Adrenal gland (tissue), 12 donors: ENCODE measurements around the gene SECISBP2L. TPM values are rescaled to one million over a fixed set of nuclear protein-coding genes. Genes with fewer than 3 reads are reported as not detected.

Source experiments
- DNase-seq, 7 donors: peaks; one replicate each; pipeline ENCODE4 v3.0.0-alpha.2; 2019 to 2020
- H3K27ac ChIP-seq, 5 donors: fragments of 200-600 bp; sonication (generic) in 4 of 5; 1 replicate in 3 of 5; 2 replicates in 2 of 5; pipeline versions ENCODE4 v1.5.1 to v1.8.0; 2016 to 2020; ENCODE audit warnings: mild to moderate bottlenecking in 1 of 5
- H3K27me3 ChIP-seq: fragments of 200-600 bp; 2 replicates; pipeline ENCODE4 v1.8.0; 2021
- H3K36me3 ChIP-seq, 2 donors: fragments of 200-600 bp; replicated peaks in 1 of 2; 1 replicate in 1 of 2; 2 replicates in 1 of 2; pipeline versions ENCODE4 v1.5.1 to v1.8.0; 2018 to 2022
- H3K4me1 ChIP-seq, 2 donors: fragments of 200-600 bp; replicated peaks in 1 of 2; 1 replicate in 1 of 2; 2 replicates in 1 of 2; pipeline versions ENCODE4 v1.5.1 to v1.8.0; 2018 to 2021
- H3K4me3 ChIP-seq, 4 donors: fragments of 200-600 bp; sonication (generic) in 3 of 4; one replicate each; pipeline ENCODE4 v1.5.1; 2016 to 2018
- H3K9me3 ChIP-seq, 3 donors: fragments of 200-600 bp; sonication (generic) in 1 of 3; replicated peaks in 1 of 3; 1 replicate in 2 of 3; 2 replicates in 1 of 3; pipeline versions ENCODE4 v1.5.1 to v1.8.0; 2016 to 2021
- POLR2A ChIP-seq, 2 donors: fragments of 450-650 bp; IDR thresholded peaks; one replicate each; pipeline ENCODE4 v1.6.1; 2017; ENCODE audit warnings: antibody characterized with exemption in 2 of 2, mild to moderate bottlenecking in 2 of 2, moderate library complexity in 1 of 2
- WGBS, 4 donors: extraction: QIAGEN DNeasy Blood & Tissue Kit in 2 of 4; methylation state at CpG; one replicate each; pipeline versions ENCODE4 v1.1.5 to v1.1.7; 2013 to 2017; 5-methylcytosine and 5-hydroxymethylcytosine counted together
- intact Hi-C, 2 donors: fragments of 100-400 bp; cut with DNase I; formaldehyde crosslinking; loops; one replicate each; pipeline versions ENCODE4 v1.14.1 to v1.15.0; 2022 to 2023
- polyA plus RNA-seq, 3 donors: library from polyadenylated mRNA; stranded (reverse); fragments of 200-250 nt in 2 of 3; fragments of 350-450 nt in 1 of 3; fragmentation: Illumina TruSeq in 1 of 3; extraction: RNeasy Lipid Tissue Mini Kit (QIAGEN cat#74804) in 1 of 3; gene quantifications; one replicate each; pipeline ENCODE4 v1.2.3, GENCODE V29; 2013 to 2014
- total RNA-seq, 9 donors: library from RNA; depleted of rRNA in 4 of 9; stranded (reverse); fragments of >200 nt in 4 of 9; fragments of 120-200 nt in 1 of 9; fragmentation: NEBNext Ultra II Directional in 1 of 9; extraction: Animal tissue kit (Norgen Biotek cat#: 25700) in 1 of 9; gene quantifications; one replicate each; pipeline versions ENCODE4 v1.1.0 to v1.2.4, GENCODE V29; 2013 to 2023
- TF ChIP-seq, protein P1 (sequence below), 6 experiments: fragments of 450-650 bp in 4 of 6; fragments of 200-600 bp in 2 of 6; sonication (generic) in 1 of 6; IDR thresholded peaks; 1 replicate in 5 of 6; 2 replicates in 1 of 6; pipeline versions ENCODE4 v1.5.1 to v1.8.0; 2016 to 2021; ENCODE audit warnings: antibody characterized with exemption in 6 of 6, mild to moderate bottlenecking in 2 of 6, moderate library complexity in 1 of 6
- donor health status: healthy with polysubstance abuse.
- donor health status: Bipolar disorder and iron deficiency.
- donor health status: DM: yes; HTN: yes; CAD: no.
- donor health status: DM: no; HTN: no; CAD: no.
- donor health status: DM: no; HTN: no; CAD: no.
- donor health status: DM: yes; HTN: yes; CAD: no.

SECISBP2L gene
- total and polyA plus RNA-seq, 12 donors: 9.1 to 117 (median 44.2) TPM

DNA sequence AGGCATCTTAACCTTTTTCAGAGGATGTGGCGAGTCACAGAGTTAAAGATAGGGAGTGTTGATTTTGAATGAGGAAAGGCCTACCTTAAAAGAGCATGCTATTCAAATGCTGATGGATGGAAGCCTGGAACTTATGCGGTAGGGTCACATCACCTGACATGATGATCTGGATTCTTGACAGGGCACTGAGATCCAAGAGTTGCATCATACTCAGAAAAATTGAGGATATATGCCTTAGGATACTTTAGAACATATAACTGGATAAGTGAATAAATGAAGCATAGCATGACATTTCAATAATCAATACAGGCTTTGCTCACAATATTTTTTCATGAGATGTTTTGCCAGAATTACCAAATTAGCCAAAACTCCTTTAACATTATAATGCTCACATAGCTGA is 20.1 kb upstream of the SECISBP2L start:
- H3K9me3 ChIP-seq: no peaks in the 10 kb centered on the region
- TF ChIP-seq, protein P1, sequence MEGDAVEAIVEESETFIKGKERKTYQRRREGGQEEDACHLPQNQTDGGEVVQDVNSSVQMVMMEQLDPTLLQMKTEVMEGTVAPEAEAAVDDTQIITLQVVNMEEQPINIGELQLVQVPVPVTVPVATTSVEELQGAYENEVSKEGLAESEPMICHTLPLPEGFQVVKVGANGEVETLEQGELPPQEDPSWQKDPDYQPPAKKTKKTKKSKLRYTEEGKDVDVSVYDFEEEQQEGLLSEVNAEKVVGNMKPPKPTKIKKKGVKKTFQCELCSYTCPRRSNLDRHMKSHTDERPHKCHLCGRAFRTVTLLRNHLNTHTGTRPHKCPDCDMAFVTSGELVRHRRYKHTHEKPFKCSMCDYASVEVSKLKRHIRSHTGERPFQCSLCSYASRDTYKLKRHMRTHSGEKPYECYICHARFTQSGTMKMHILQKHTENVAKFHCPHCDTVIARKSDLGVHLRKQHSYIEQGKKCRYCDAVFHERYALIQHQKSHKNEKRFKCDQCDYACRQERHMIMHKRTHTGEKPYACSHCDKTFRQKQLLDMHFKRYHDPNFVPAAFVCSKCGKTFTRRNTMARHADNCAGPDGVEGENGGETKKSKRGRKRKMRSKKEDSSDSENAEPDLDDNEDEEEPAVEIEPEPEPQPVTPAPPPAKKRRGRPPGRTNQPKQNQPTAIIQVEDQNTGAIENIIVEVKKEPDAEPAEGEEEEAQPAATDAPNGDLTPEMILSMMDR (IDR thresholded peaks at IDR 0.05): no peak
- TF ChIP-seq POLR2A (IDR thresholded peaks at IDR 0.05): no peak
- H3K4me1 ChIP-seq: peaks cover 4 to 9% of the 10 kb centered on the region in 2 donors
- no peak for DNase-seq
- H3K27me3 ChIP-seq: no peaks in the 10 kb centered on the region
- H3K36me3 ChIP-seq: no peaks in the 10 kb centered on the region
- no peak overlapping the region for H3K27ac ChIP-seq
- intact Hi-C loops: no loop called here
- H3K4me3 ChIP-seq: no peak overlapping the region
- 65 to 80% (median 73%) methylated on average over 2 of the region's 2 CpGs for WGBS, 4 donors

DNA sequence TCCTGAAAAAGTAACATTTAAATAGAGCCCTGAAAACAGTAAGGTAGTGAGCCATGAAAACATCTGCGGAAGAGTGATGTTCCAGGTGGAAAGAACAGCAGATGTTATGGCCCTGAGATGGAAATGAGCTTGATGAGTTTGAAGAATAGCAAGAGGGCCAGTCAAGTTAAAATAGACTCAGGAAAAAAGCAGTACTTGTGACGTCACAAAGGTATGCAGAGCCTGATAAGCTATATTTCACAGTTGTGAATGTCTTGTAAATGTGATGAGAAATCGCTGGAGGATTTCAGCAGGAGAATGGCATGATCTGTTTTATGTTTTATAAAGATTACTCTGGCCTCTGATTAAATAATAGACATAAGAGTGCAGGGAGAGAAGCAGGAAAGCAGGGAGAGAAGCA is 18.6 kb upstream of the SECISBP2L start:
- Histone ChIP-seq H3K4me3 (no peak overlapping the region), H3K36me3 (no peaks in the 10 kb centered on the region), H3K9me3 (no peaks in the 10 kb centered on the region), H3K4me1 (peaks cover 4 to 14% of the 10 kb centered on the region in 2 donors), H3K27ac (no peak overlapping the region), H3K27me3 (no peaks in the 10 kb centered on the region)
- TF ChIP-seq, protein P1 (IDR thresholded peaks at IDR 0.05): no peak
- no peak for TF ChIP-seq POLR2A (IDR thresholded peaks at IDR 0.05)
- DNase-seq: no peak
- WGBS, 4 donors: 77 to 86% (median 82%) methylated on average over 3 of the region's 3 CpGs
- intact Hi-C loops: no loop called here

GRCh38 chr15:49064281-49064653 is 18.0 kb upstream of the SECISBP2L start:
- no peak for TF ChIP-seq POLR2A (IDR thresholded peaks at IDR 0.05)
- TF ChIP-seq, protein P1 (IDR thresholded peaks at IDR 0.05): no peak
- no peak for DNase-seq
- Histone ChIP-seq H3K36me3 (no peaks in the 10 kb centered on the region), H3K27me3 (no peaks in the 10 kb centered on the region), H3K27ac (no peak overlapping the region), H3K4me1 (peaks cover 4 to 14% of the 10 kb centered on the region in 2 donors), H3K9me3 (no peaks in the 10 kb centered on the region), H3K4me3 (no peak overlapping the region)
- 70 to 74% (median 72%) methylated on average over 3 of the region's 3 CpGs for WGBS, 4 donors
- intact Hi-C loops: no loop called here

DNA sequence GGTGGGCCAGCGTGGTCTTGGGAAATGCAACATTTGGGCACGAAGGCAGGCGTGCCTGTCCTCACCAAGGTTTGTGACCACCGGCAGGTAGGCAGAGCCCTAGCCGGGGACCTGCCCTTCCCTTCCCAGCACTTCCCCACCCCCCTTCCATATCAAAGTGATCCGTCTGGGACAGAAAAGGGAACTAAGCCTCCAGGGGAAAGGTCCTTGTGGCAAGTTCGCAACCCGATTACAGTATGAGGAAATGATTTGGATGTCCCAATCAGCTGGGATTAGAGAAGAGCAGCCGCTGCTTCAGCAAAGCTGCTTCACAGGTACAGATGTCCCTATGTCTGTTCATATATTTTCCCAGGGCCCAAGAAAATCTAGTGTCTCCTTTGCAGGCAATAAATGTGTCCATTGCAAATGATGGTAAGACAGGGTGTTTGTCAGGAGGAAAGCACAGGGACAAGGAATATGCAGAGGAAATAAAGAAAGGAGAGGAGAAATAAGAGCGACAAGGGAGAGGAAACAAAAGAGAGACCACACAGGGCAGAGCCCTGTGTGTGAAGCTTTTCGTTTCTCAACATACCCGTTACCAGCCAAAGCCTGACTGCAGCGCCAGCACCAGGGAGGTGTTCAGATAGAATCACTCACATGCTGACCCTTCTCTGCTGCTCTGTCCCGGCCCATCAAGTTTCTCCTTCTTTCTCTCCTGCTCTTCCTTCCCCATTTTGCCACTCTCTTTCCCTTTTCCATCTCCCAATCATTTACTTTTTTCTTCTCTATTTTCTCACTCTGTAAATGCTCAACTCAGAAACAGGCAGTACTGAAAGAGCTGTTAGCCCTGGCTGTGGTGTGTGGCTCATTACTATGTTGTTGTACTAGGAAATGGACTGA is 17.4 kb upstream of the SECISBP2L start:
- intact Hi-C loops: no loop called here
- Histone ChIP-seq H3K36me3 (no peaks in the 10 kb centered on the region), H3K4me1 (peaks cover 4 to 14% of the 10 kb centered on the region in 2 donors), H3K9me3 (no peaks in the 10 kb centered on the region), H3K27me3 (no peaks in the 10 kb centered on the region), H3K27ac (no peak overlapping the region), H3K4me3 (no peak overlapping the region)
- TF ChIP-seq POLR2A (IDR thresholded peaks at IDR 0.05): no peak
- TF ChIP-seq, protein P1 (IDR thresholded peaks at IDR 0.05): no peak
- 72 to 78% (median 75%) methylated on average over 10 to 14 of the region's 14 CpGs for WGBS, 4 donors
- DNase-seq: peak in 2 of 7 donors; percentile 15 to 21
